Peyer's patch (tissue), 4 donors: ENCODE measurements around the gene LTN1.

Experiments
- POLR2A ChIP-seq, 2 donors: fragments of 450-650 bp; IDR thresholded peaks; one replicate each; pipeline ENCODE4 v1.5.1; 2017; ENCODE audit warnings: antibody characterized with exemption in 2 of 2, mild to moderate bottlenecking in 2 of 2, moderate library complexity in 2 of 2
- TF ChIP-seq, protein P1 (sequence below), 6 experiments: fragments of 450-650 bp in 4 of 6; fragments of 200-600 bp in 2 of 6; sonication (generic) in 1 of 6; IDR thresholded peaks; one replicate each; pipeline ENCODE4 v1.5.1; 2017 to 2019; ENCODE audit warnings: antibody characterized with exemption in 6 of 6, mild to moderate bottlenecking in 3 of 6, moderate library complexity in 1 of 6

DNA sequence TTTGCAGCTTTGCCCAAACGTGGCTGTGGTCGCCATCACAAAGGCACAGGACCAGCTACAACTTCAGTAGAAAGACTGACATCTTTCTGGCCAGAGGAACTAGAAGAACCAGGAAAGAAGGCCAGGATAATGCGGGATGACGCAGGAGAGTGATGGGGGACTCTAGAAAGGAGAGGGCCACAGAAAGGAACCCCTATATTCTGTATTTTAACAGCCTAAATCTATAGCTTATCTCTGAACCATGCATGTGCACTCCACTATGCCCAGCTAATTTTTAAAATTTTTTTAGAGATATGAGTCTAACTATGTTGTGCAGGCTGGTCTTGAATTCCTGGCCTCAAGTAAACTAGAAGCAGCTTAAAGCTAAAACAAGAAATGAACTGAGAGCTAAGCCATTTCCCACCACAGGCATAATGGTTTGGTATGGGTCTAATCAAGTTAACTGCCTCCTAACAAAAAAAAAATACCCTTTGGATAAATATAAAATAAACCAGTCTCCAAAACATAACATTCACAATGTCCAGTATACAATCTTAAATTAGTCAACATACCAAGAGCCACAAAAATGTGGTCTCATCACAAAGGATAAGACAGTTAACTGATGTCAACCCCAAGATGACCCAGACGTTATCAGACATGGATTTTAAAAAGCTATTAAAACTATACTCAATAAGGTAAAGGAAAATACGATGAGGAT lies 18.0 kb downstream of the LTN1 start:
- TF ChIP-seq POLR2A (IDR thresholded peaks at IDR 0.05), result no peak
- TF ChIP-seq, protein P1, sequence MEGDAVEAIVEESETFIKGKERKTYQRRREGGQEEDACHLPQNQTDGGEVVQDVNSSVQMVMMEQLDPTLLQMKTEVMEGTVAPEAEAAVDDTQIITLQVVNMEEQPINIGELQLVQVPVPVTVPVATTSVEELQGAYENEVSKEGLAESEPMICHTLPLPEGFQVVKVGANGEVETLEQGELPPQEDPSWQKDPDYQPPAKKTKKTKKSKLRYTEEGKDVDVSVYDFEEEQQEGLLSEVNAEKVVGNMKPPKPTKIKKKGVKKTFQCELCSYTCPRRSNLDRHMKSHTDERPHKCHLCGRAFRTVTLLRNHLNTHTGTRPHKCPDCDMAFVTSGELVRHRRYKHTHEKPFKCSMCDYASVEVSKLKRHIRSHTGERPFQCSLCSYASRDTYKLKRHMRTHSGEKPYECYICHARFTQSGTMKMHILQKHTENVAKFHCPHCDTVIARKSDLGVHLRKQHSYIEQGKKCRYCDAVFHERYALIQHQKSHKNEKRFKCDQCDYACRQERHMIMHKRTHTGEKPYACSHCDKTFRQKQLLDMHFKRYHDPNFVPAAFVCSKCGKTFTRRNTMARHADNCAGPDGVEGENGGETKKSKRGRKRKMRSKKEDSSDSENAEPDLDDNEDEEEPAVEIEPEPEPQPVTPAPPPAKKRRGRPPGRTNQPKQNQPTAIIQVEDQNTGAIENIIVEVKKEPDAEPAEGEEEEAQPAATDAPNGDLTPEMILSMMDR (IDR thresholded peaks at IDR 0.05), result no peak
